Raji (cell line): ENCODE results near the gene PITPNB.

ENCODE experiments used
- POLR2A ChIP-seq: IDR thresholded peaks from 2 replicates; pipeline ENCODE4 v1.6.1; 2011; ENCODE audit warnings: low read depth, low read length, control low read depth; ENCODE audit not compliant: insufficient read depth

PITPNB gene

DNA sequence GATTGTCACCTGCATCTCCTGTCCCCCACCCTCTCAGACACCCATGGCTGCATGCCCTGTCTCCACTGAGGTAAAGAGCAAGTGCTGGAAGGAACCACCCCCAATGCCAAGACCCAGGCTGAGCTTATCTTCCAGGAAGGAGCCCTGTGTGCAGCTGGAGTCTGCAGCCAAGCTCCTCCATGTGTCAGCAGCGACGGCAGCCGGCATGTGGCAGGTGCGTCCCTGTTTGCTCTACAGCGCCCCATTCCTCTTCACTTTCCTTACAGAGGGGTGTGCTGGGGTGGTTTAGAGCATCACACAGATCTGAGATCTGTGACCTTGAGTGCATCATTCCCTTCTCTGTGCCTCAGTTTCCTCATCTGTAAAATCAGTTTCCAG lies 109.8 kb downstream of the PITPNB start:
- TF ChIP-seq POLR2A = no peak

DNA sequence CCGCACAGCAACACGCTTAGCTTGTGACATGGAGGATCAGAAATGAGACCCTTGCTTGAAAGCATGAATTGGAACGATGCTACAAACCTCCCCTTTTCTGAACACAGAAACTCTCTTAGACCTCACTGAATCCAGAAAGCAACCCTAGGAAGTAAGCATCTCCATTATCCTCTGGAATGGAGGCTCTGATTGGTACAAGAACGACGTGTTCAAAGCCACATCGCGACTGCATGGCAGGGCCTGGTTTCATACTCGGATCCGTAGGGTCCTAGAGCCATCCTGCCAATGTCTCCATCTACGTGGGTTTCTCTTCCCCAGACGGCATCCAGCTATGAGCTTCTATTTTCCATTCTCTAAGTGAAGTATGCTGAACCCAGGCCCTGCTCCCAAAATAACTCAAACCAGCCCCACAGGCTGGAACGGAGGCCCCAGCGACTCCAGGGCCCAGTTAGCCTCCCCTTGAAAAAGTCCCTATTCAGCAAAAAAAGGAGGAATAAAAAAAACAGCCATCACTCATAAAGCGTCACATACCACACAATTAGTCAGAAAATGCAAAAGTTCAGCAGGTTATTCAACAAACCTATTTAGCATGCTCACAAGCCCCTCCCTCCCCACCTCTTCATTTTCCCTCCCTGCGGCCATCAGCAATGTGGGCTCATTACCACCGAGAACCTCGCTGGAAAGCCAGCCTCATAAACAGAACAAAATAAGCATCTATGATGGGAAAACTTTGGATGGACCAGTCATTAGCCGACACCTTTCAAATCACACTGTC lies 110.4 kb downstream of the PITPNB start:
- TF ChIP-seq POLR2A = no peak

DNA sequence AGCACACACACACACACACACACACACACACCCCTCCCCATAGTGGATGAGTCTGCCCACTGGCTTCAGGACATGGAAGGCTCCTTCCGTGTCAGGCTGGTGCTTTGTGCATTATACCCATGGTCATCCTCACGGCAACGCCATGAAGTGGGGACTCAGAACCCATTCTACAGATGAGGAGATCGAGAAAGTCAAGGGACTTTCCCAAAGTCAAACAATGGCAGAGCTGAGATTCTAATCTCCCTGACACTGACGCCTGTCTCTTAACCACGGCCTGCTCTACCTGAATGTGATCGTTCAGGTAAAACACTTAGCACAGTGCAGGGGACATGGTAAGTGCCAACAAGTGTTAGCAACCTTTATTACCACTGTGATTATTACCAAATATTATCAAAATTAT lies 113.2 kb downstream of the PITPNB start:
- no peak for TF ChIP-seq POLR2A

DNA sequence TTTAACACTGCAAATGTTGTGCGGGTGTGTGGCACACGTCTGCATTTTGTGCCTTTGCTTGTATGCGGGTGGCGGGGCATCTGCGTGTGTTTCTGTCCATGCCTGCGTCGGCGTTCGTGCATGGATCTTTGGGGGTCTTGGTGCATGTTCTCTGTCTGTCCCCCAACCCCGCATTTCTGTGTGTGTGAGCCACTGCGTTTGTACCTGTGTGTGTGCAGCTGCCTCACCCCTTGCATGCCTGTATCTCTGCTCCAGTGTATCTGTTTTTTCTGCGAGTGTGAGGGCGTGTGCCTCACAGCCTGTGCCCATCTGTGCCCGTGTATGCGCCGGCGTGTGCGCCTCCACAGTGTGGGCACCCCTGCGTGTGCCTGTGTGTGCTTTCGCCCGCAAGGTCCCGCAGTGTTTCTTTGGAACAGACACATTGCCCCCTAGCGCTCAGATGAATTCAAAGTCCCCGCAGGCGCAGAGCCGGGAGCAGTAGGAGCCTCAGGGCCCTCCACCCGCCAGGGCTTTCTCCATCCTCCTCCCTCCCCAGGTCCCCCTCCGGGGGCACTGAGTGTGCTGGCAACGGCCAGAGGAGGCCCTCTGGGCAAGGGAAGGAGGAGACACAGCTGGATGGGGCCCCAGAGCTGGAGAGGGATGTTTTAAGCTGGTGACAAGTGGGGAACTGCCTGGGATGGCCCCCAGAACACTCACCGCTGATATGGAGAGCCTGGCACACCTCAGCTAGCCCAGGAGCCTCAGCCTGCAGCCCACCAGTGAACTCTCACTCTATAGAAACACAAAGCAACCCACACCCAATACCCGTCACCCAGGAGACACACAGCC lies 114.4 kb downstream of the PITPNB start:
- no peak for TF ChIP-seq POLR2A

DNA sequence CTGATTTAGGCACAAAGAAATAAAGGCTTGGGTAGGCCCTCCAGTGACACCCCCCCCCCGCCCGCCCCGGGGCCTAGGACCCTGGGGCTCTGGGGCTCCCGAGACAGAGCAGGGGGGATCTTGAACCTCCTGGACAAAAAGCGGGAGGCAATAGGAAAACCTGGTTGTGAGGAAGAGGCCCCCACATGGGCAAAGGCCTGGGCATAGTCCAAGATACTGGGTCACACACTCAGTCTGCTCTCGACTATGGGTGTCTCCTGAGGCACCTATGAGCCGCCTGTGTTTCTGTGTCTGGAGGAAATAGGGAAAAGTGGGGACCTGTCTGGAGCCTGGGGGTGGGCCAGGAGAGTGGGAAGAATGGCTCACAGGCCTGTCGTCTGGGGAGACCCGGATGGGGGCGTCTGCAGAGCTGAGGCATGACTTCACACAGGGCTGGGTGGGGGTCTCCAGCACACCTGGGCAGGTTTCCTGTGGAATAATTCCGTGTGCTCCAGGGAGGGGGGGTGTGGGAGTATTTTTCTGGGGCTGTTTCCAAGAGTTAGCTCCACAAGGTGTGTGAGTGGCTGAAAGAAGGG lies 115.1 kb downstream of the PITPNB start:
- TF ChIP-seq POLR2A = no peak

DNA sequence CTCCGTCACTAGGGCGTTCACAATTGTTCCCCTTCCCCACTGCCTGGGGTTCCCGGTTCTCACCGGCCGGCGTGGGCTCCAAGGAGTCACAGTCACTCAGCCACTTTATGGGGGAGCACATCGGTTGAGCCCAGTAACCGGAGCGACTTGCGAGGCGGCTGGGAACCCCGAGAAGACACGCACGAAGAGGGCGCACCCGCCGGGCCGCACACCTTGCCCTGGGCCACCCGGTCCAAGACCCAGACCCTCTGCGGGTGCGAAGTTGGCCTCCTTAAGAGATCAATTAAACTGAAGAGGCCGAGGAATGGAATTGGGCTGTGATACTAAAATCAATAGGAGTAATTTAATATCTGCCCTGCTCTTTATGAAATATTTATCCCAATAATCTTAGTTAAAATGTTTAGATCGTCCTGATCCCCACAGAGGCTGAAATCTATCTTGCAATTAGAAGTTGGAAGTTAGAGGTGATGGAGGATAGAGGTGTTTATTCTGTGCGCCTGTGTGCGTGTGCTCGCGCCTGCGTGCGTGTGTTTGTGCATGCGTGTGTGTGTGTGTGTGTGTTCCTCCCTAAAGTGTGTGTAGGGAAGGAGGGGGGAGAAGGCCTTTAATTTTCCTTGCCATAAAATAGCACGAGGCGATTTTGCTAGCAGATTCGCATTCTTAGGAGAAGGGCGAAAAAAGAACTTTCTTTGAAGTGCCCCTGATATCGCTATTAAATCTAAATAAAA lies 116.5 kb downstream of the PITPNB start:
- no peak for TF ChIP-seq POLR2A
